Measurements from ENCODE around the gene ATE1.

Gene ATE1

DNA sequence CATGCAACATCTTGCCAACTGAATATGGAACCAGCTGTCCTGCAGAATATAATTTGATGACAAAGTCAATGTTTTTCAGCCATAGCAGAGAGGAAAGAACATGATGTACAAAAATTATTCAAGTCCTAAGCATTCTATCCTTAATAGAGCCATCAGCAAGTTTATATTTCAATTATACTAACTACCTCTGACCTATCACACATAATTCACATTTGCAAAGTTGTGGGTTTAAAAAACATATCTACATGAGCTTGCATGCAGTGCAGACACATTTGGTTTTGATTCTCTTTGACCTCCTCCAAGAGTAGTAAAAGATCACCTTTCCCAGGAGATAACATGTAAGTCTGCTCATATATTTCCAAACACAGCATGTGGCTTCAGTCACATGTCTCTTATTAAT, 203.5 kb downstream of the ATE1 start:
- no peaks in the 10 kb centered on the region for H3K4me1 ChIP-seq (ENCODE audit: insufficient read depth, low read length)
- no peak overlapping the region for H3K4me2 ChIP-seq (ENCODE audit: insufficient read depth, low read length)
- H3K27me3 ChIP-seq (ENCODE audit: insufficient read depth, low read length, poor library complexity), result no peaks in the 10 kb centered on the region
- H2AFZ ChIP-seq (ENCODE audit: low read depth, low read length), result no peak overlapping the region
- H3K9ac ChIP-seq (ENCODE audit: low read depth, low read length), result no peak overlapping the region
- H4K20me1 ChIP-seq (ENCODE audit: insufficient read depth, low read length), result no peaks in the 10 kb centered on the region
- no peaks in the 10 kb centered on the region for H3K79me2 ChIP-seq (ENCODE audit: insufficient read depth, low read length)
- ATAC-seq (ENCODE audit: insufficient read depth, low read depth) (no peak), DNase-seq (no peak)
- no peak overlapping the region for H3K27ac ChIP-seq (ENCODE audit: low read length)
- H3K9me3 ChIP-seq (ENCODE audit: insufficient read depth, low read length, severe bottlenecking), result no peaks in the 10 kb centered on the region
- TF ChIP-seq, protein P1, sequence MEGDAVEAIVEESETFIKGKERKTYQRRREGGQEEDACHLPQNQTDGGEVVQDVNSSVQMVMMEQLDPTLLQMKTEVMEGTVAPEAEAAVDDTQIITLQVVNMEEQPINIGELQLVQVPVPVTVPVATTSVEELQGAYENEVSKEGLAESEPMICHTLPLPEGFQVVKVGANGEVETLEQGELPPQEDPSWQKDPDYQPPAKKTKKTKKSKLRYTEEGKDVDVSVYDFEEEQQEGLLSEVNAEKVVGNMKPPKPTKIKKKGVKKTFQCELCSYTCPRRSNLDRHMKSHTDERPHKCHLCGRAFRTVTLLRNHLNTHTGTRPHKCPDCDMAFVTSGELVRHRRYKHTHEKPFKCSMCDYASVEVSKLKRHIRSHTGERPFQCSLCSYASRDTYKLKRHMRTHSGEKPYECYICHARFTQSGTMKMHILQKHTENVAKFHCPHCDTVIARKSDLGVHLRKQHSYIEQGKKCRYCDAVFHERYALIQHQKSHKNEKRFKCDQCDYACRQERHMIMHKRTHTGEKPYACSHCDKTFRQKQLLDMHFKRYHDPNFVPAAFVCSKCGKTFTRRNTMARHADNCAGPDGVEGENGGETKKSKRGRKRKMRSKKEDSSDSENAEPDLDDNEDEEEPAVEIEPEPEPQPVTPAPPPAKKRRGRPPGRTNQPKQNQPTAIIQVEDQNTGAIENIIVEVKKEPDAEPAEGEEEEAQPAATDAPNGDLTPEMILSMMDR (IDR thresholded peaks at IDR 0.05; ENCODE audit: borderline replicate concordance, extremely low read depth, low read length, poor library complexity, severe bottlenecking), result no peak
- TF ChIP-seq EZH2 (IDR thresholded peaks at IDR 0.05; ENCODE audit: borderline replicate concordance, low read depth, low read length, severe bottlenecking), result no peak
- H3K36me3 ChIP-seq (ENCODE audit: insufficient read depth, low read length), result no peaks in the 10 kb centered on the region
- H3K4me3 ChIP-seq (ENCODE audit: low read depth in 1 of 2, low read length in 2 of 2), result no peak overlapping the region

DNA sequence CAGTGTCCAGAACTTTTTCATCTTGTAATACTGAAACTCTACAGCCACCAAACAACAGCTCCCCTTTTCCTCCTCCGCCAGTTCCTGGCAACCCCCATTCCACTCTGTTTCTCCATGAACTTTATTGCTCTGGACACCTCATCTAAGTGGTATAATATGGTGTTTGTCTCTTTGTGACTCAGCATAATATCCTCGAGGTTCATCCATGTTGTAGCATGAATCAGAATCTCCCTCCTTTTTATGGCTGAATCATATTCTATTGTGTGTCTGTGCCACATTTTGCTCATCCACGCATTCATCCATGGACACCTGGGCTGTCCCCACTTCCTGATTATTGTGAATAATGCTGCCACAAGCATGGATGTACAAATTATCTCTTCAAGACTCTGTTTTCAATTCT, 205.2 kb downstream of the ATE1 start:
- Histone ChIP-seq H3K79me2 (ENCODE audit: insufficient read depth, low read length) (no peaks in the 10 kb centered on the region), H3K9me3 (ENCODE audit: insufficient read depth, low read length, severe bottlenecking) (no peaks in the 10 kb centered on the region), H4K20me1 (ENCODE audit: insufficient read depth, low read length) (no peaks in the 10 kb centered on the region), H3K4me2 (ENCODE audit: insufficient read depth, low read length) (no peak overlapping the region), H3K4me1 (ENCODE audit: insufficient read depth, low read length) (no peaks in the 10 kb centered on the region), H2AFZ (ENCODE audit: low read depth, low read length) (no peak overlapping the region), H3K4me3 (ENCODE audit: low read depth in 1 of 2, low read length in 2 of 2) (no peak overlapping the region), H3K9ac (ENCODE audit: low read depth, low read length) (no peak overlapping the region), H3K36me3 (ENCODE audit: insufficient read depth, low read length) (no peaks in the 10 kb centered on the region), H3K27ac (ENCODE audit: low read length) (no peak overlapping the region), H3K27me3 (ENCODE audit: insufficient read depth, low read length, poor library complexity) (no peaks in the 10 kb centered on the region)
- no peak for DNase-seq
- TF ChIP-seq EZH2 (IDR thresholded peaks at IDR 0.05; ENCODE audit: borderline replicate concordance, low read depth, low read length, severe bottlenecking), result no peak
- TF ChIP-seq, protein P1 (IDR thresholded peaks at IDR 0.05; ENCODE audit: borderline replicate concordance, extremely low read depth, low read length, poor library complexity, severe bottlenecking), result no peak
- no peak for ATAC-seq (ENCODE audit: insufficient read depth, low read depth)

DNA sequence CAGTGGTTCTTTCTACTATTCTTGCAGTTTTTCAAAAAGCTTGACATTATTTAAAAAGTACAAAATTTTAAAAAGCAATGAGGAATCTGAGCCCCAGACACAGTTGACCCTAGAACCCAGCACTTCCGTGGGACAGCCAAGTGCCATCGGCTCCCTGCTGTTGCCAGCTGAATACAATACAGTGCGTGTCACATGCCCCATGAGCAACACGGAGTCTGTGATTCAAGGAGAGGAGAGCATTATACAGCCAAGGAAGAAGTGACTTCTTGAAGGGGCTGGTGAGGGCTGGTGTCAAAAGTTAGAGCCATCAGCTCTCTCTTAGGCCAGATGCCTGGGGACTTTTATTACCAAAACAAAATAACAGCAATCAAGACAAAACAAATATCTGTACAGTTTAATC, 206.6 kb downstream of the ATE1 start:
- ATAC-seq (ENCODE audit: insufficient read depth, low read depth), result no peak
- no peaks in the 10 kb centered on the region for H3K79me2 ChIP-seq (ENCODE audit: insufficient read depth, low read length)
- H3K36me3 ChIP-seq (ENCODE audit: insufficient read depth, low read length), result no peaks in the 10 kb centered on the region
- H3K9ac ChIP-seq (ENCODE audit: low read depth, low read length), result no peak overlapping the region
- no peak overlapping the region for H3K4me3 ChIP-seq (ENCODE audit: low read depth in 1 of 2, low read length in 2 of 2)
- no peaks in the 10 kb centered on the region for H4K20me1 ChIP-seq (ENCODE audit: insufficient read depth, low read length)
- no peaks in the 10 kb centered on the region for H3K9me3 ChIP-seq (ENCODE audit: insufficient read depth, low read length, severe bottlenecking)
- H3K4me1 ChIP-seq (ENCODE audit: insufficient read depth, low read length), result no peaks in the 10 kb centered on the region
- no peak for DNase-seq
- H3K27me3 ChIP-seq (ENCODE audit: insufficient read depth, low read length, poor library complexity), result no peaks in the 10 kb centered on the region
- no peak overlapping the region for H3K27ac ChIP-seq (ENCODE audit: low read length)
- no peak for TF ChIP-seq EZH2 (IDR thresholded peaks at IDR 0.05; ENCODE audit: borderline replicate concordance, low read depth, low read length, severe bottlenecking)
- TF ChIP-seq, protein P1 (IDR thresholded peaks at IDR 0.05; ENCODE audit: borderline replicate concordance, extremely low read depth, low read length, poor library complexity, severe bottlenecking), result no peak
- no peak overlapping the region for H2AFZ ChIP-seq (ENCODE audit: low read depth, low read length)
- H3K4me2 ChIP-seq (ENCODE audit: insufficient read depth, low read length), result no peak overlapping the region

DNA sequence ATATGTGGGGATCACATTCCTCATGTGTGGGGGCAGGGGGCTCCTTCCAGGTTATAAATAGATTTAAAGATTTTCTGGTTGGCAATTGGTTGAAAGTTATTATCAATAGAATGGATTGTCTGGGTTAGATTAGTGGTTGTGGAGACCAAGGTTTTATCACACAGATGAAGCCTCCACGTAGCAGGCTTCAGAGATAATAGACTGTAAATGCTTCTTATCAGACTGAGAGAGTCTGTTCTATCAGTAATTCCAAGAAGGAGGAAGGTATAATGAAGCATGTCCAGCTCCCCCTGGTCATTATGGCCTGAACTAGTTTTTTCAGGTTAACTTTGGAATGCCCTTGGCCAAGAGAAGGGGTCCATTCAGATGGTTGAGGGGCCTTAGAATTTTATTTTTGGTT, 211.9 kb downstream of the ATE1 start:
- ATAC-seq (ENCODE audit: insufficient read depth, low read depth), result no peak
- no peak for TF ChIP-seq EZH2 (IDR thresholded peaks at IDR 0.05; ENCODE audit: borderline replicate concordance, low read depth, low read length, severe bottlenecking)
- no peak overlapping the region for H3K27ac ChIP-seq (ENCODE audit: low read length)

More for the DNA sequence above, 211.9 kb downstream of the ATE1 start:
- Histone ChIP-seq H3K4me3 (ENCODE audit: low read depth in 1 of 2, low read length in 2 of 2) (no peak overlapping the region), H3K79me2 (ENCODE audit: insufficient read depth, low read length) (no peaks in the 10 kb centered on the region), H3K9me3 (ENCODE audit: insufficient read depth, low read length, severe bottlenecking) (no peaks in the 10 kb centered on the region), H3K4me2 (ENCODE audit: insufficient read depth, low read length) (no peak overlapping the region), H3K27me3 (ENCODE audit: insufficient read depth, low read length, poor library complexity) (no peaks in the 10 kb centered on the region), H4K20me1 (ENCODE audit: insufficient read depth, low read length) (no peaks in the 10 kb centered on the region), H3K36me3 (ENCODE audit: insufficient read depth, low read length) (no peaks in the 10 kb centered on the region), H3K4me1 (ENCODE audit: insufficient read depth, low read length) (no peaks in the 10 kb centered on the region), H2AFZ (ENCODE audit: low read depth, low read length) (no peak overlapping the region), H3K9ac (ENCODE audit: low read depth, low read length) (no peak overlapping the region)
- no peak for DNase-seq
